B cell (primary cell): Measurements from ENCODE around the gene PEX6.

ENCODE experiments used
- CTCF ChIP-seq: fragments of 200-600 bp; IDR thresholded peaks from one replicate; pipeline ENCODE4 v1.8.0; 2022; ENCODE audit warnings: antibody characterized with exemption, mild to moderate bottlenecking
- EZH2 ChIP-seq: IDR thresholded peaks from 2 replicates; pipeline ENCODE4 v1.6.1; 2012; ENCODE audit warnings: borderline replicate concordance, low read depth, mild to moderate bottlenecking, moderate library complexity, low read length; ENCODE audit not compliant: insufficient read depth, poor library complexity, severe bottlenecking

GRCh38 chr6:43026365-43026764, 47.4 kb upstream of the PEX6 start:
- TF ChIP-seq CTCF (no peak), EZH2 (no peak)
